ENCODE data around the gene DNAJB8. TPM values are rescaled to one million over a fixed set of nuclear protein-coding genes. Genes with fewer than 3 reads are reported as not detected.

The DNAJB8 gene
- total RNA-seq, 1 experiment from 2014 or later = not detected

GRCh38 chr3:128420720-128421438, 45.8 kb downstream of the DNAJB8 start:
- no peaks in the 10 kb centered on the region; the same call in 1 of the 2 replicates for H3K27me3 ChIP-seq (ENCODE audit: insufficient read depth, low read length)
- no peak for TF ChIP-seq CTCF (conservative IDR thresholded peaks at IDR 0.05)
- Mint-ChIP-seq H3K4me1 (peaks cover 10 to 14% of the 10 kb centered on the region in 2 experiments), H3K36me3 (ENCODE audit: insufficient read depth in 1 of 3, low read depth in 3 of 3) (peaks cover 0 to 4% (median 3%) of the 10 kb centered on the region in 3 experiments; a peak in 2 of 7 replicates), H3K4me3 (no peak overlapping the region), H3K27ac (no peak overlapping the region), H3K27me3 (ENCODE audit: low read depth) (peaks cover 30% of the 10 kb centered on the region), H3K9me3 (peaks cover 0 to 4% of the 10 kb centered on the region in 2 experiments; a peak in 1 of 5 replicates)
- no peak for DNase-seq
- H2BK5ac ChIP-seq (ENCODE audit: insufficient read length, low read length) = no peak overlapping the region
- no peak overlapping the region for H3K18ac ChIP-seq (ENCODE audit: insufficient read length, low read depth, low read length)
- no peaks in the 10 kb centered on the region for H3K79me1 ChIP-seq (ENCODE audit: insufficient read depth, low read depth, low read length, poor library complexity, severe bottlenecking)
- H3K9me3 ChIP-seq (ENCODE audit: control insufficient read depth, low read depth, low read length) = no peaks in the 10 kb centered on the region
- no peak overlapping the region for H3K4me2 ChIP-seq (ENCODE audit: insufficient read depth, insufficient read length, low read length)
- H3K14ac ChIP-seq (ENCODE audit: insufficient read depth, low read length) = no peak overlapping the region; the same call in 1 of the 2 replicates
- H2BK15ac ChIP-seq (ENCODE audit: low read depth, low read length) = no peak overlapping the region
- H3K27ac ChIP-seq (ENCODE audit: insufficient read length, low read depth, low read length) = no peak overlapping the region
- H3K23ac ChIP-seq (ENCODE audit: insufficient read length, low read depth, low read length) = no peak overlapping the region
- H3K4ac ChIP-seq (ENCODE audit: low read depth, low read length) = no peak overlapping the region
- H2AFZ ChIP-seq (ENCODE audit: low read length) = no peak overlapping the region
- no peak overlapping the region for H2BK20ac ChIP-seq (ENCODE audit: low read depth, low read length, poor library complexity, severe bottlenecking)
- H4K8ac ChIP-seq (replicated peaks; ENCODE audit: insufficient read length, low read depth, low read length) = no peak overlapping the region
- no peaks in the 10 kb centered on the region for H3K79me2 ChIP-seq (ENCODE audit: insufficient read depth, low read length)
- H3K4me1 ChIP-seq (ENCODE audit: insufficient read depth, low read length) = no peaks in the 10 kb centered on the region
- H3K23me2 ChIP-seq (ENCODE audit: insufficient read length, low read depth, low read length, poor library complexity, severe bottlenecking) = peaks cover under 1% of the 10 kb centered on the region
- no peak overlapping the region for H3T11ph ChIP-seq (ENCODE audit: low read length)
- H3K9ac ChIP-seq (ENCODE audit: extremely low read depth, insufficient read length, low read length) = no peak overlapping the region
- no peak overlapping the region for H4K5ac ChIP-seq (ENCODE audit: insufficient read length, low read depth, low read length)
- H3K56ac ChIP-seq (ENCODE audit: insufficient read length, low read depth, low read length) = no peak overlapping the region
- no peak overlapping the region for H2AK5ac ChIP-seq (ENCODE audit: insufficient read length, low read length)
- H2BK12ac ChIP-seq (ENCODE audit: insufficient read length, low read depth, low read length) = no peak overlapping the region
- no peaks in the 10 kb centered on the region for H4K20me1 ChIP-seq (ENCODE audit: control insufficient read depth, insufficient read depth, insufficient read length)
- no CpG with 5 or more reads among the region's 12 CpGs for WGBS (ENCODE audit: extremely low coverage, insufficient read length, low lambda C conversion rate)
- no peak overlapping the region for H2BK120ac ChIP-seq (ENCODE audit: low read depth, low read length, poor library complexity, severe bottlenecking)
- H4K91ac ChIP-seq (ENCODE audit: insufficient read length, low read depth, low read length) = no peak overlapping the region

Measured in H9 (cell line).